GM10248 (cell line): ENCODE data around the gene JHY.

ENCODE experiments used
- CTCF ChIA-PET: fragments of 300-600 bp; sonication (Branson Sonifier 250); formaldehyde crosslinking; extraction: SDS; loops from one replicate; lab custom pipeline; 2021; ENCODE audit warnings: antibody characterized with exemption; lab: Yijun Ruan, JAX
- POLR2A ChIA-PET: fragments of 350-650 bp; sonication (Branson Sonifier 250); formaldehyde crosslinking; extraction: SDS; loops from one replicate; lab custom pipeline; 2020; ENCODE audit warnings: antibody characterized with exemption; lab: Yijun Ruan, JAX
- DNase-seq: peaks from one replicate; pipeline ENCODE4 v3.0.0; 2012; ENCODE audit errors: extremely low spot score
- CTCF ChIP-seq: IDR thresholded peaks from 2 replicates; pipeline ENCODE4 v1.5.1; 2012; ENCODE audit warnings: mild to moderate bottlenecking, low read depth; ENCODE audit errors: extremely low read depth, missing control alignments, control extremely low read depth

JHY gene

DNA sequence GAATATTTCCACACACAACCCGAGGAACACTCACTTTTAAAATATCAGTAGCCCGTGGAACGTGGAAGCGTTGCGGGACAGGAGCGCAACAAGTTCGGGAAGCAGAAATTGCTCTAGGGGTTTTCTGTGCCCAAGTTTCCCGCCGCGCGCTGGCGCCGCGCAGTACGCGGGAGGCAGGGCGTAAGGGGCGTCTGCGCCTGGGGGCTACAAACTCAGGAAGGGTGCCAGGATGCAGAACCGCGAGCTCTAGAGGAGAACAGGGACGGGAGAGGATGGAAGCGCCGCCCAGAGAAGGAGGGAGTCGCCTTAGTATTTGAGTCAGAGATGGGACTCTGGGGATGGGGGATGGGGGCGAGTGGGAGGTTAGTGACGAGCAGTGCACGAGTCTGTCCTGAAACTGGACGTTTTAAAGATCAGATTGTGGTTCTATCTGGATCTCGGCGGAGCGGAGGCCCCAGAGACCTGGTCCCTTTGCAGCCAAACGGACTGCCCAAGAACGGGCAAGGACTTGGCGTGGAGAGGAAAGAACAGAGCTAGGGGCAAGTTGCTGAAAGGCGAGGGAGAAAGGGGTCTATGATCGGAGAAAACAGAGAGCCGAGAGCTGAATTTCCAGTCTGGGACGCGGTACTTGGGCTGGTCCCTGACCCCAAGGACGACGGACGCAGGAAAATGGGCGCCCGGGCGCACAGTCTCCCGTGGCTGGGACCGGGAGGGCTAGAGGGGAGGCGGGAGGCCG, 94.3 kb downstream of the JHY start:
- no peak for TF ChIP-seq CTCF
- ChIA-PET CTCF (no interaction called here), POLR2A (no interaction called here)
- no peak for DNase-seq

DNA sequence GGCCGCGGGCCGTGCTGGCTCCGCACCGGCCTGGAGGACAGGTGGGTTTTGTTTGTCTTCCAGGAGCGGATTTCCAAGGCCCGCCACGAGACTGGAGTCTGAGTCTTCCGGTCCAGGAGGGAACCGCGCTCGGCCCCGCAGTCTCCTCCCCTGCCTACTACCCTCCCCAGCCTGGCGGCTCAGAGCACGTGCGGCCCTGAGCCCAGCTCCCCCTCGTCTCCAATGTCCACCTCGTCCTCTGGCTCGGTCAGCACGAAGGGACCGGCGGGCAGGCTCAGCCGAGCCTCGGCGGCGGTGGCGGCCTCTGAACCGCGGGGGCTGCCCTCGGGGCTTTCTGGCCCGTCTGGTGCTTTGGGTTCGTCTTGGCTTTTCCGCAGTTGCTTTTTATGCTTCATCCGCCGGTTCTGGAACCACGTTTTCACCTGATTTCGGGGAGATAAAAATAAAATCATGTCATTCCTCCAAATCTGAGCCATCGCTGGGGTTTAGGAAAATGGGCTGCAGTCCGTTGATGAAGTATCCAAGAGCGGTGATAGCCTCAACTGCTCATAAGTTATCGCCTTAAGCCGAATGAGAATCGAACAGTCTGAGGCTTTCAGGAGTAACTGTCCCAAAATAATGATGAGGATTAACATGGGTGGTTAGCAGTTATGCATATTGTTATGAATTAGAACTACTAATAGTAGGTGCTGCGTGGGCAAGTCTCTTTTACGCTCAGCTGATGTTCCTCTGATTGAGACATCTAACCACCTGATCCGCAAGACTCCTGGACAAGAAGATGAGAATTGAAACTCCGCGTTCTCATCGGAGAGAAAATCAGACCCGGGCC, 95.1 kb downstream of the JHY start:
- no peak for TF ChIP-seq CTCF
- ChIA-PET POLR2A (no interaction called here), CTCF (no interaction called here)
- no peak for DNase-seq

DNA sequence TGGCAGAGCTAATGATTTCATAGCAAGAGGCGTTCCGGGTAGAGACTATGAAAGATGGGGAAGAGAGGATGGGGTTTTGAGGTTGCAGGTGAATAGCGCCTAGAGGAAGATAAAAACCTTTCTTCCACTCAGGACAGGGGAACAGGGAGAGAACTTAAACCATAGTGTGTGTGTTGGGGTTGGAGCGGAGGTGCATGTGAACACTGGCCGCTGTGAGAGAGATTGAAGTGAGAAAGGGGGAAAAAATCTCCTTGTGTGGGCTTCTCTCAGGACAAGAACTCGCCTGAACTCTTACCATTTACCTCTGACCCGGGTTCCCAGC, 95.7 kb downstream of the JHY start:
- POLR2A ChIA-PET, result no interaction called here
- CTCF ChIA-PET, result no interaction called here
- no peak for TF ChIP-seq CTCF

DNA sequence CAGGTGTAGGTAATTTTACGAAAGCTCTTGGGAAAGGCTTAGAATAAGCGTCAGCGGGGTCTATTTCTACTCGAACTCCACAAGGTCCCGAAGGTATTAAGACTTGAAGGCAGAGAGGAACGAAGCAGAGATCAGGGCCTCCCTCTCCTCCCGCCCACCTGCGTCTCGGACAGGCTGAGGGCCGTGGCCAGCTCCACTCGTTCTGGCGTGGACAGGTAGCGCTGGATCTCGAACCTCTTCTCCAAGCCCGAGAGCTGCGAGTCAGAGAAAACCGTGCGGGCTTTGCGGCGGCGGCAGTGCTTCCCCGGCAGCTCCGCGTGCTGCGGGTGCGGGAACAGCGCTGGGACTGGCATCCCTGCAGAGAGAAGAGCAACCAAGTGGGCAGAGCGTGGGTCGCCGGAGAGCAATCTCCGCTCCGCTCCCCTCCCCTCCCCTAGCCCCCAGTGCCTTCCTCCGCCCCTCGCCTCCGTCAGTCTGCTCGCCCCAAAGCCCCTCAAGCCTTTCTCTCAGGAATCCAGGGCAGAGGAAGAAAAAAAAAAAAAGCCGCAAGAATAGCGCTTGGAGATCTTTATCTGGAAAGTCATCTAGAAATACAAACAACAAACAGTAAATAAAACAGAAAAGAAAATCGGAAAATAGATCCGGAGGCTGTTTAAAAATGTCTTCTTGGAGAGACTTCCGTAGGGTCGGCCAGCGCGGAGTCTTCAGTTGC, 96.7 kb downstream of the JHY start:
- CTCF ChIA-PET, result no interaction called here
- POLR2A ChIA-PET, result no interaction called here
- no peak for TF ChIP-seq CTCF
- no peak for DNase-seq

More for the DNA sequence above, 95.7 kb downstream of the JHY start:
- DNase-seq, result no peak

DNA sequence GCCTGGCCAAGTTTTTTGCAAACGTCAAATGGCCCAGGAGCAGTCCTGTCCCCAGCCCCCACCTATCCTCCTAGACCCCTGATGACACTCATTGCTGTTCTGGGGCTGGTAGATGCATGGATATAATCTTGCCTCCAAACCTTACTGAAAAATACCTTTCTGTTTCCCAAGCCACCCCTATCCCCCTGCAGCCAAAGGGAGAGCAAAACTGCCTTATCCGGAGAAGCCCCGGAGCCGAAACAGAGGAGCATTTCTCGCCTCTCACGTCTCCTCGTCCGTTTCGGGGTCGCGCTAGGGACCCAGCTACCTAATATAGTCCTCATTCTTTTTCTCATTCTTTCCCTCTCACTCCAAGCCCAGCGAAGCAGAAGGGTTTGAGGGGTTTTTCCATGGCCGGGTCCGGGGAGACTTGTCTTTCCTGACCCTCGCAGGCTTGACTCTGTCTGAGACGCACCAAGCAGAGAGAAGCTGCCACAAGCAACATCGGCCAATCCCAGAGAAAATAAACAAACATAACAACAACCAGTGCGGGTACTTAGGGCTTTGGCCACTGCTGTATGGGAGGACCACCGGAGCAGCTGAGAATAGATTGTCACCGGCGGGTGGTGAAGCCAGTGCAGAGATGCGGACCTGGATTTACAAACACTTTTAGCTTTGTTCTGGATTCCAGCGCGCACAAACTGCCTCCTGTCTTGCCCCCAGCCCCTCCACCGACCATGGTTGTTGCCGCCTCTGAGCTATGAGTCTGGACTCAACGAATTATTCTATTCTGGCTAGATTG, 97.4 kb downstream of the JHY start:
- DNase-seq, result no peak
- TF ChIP-seq CTCF, result no peak
- ChIA-PET POLR2A (interaction anchor here (0.6 kb wide), 1 partner anchor 22 kb away, joined by 4 read pairs; no protein-coding TSS in a partner anchor), CTCF (no interaction called here)
